Esophagus squamous epithelium (tissue), 5 donors: ENCODE measurements around the gene ZNF845. TPM values are rescaled to one million over a fixed set of nuclear protein-coding genes. Genes with fewer than 3 reads are reported as not detected.
"Not testable (repeated sequence)": the region's sequence is repeated elsewhere in the genome, so short reads cannot be mapped to it uniquely, and the experiment has no call there.

Experiments used
- DNase-seq: peaks from one replicate; lab custom pipeline; 2025; lab: John Stamatoyannopoulos, UW
- H3K27ac ChIP-seq, 4 donors: fragments of 200-600 bp; sonication (generic); one replicate each; pipeline ENCODE4 v1.5.1; 2016 to 2019; ENCODE audit warnings: mild to moderate bottlenecking in 1 of 4
- H3K27me3 ChIP-seq, 4 donors: fragments of 200-600 bp; sonication (generic); 1 replicate in 3 of 4; 2 replicates in 1 of 4; pipeline versions ENCODE4 v1.5.1 to v1.6.0; 2017 to 2021; ENCODE audit warnings: antibody characterized with exemption in 1 of 4
- H3K36me3 ChIP-seq, 3 donors: fragments of 200-600 bp; sonication (generic); one replicate each; pipeline ENCODE4 v1.5.1; 2016 to 2019
- H3K4me1 ChIP-seq, 3 donors: fragments of 200-600 bp; sonication (generic); one replicate each; pipeline ENCODE4 v1.5.1; 2017 to 2019
- H3K4me3 ChIP-seq, 4 donors: fragments of 200-600 bp; sonication (generic); 1 replicate in 3 of 4; 2 replicates in 1 of 4; pipeline ENCODE4 v1.5.1; 2016 to 2019; ENCODE audit warnings: mild to moderate bottlenecking in 2 of 4, moderate library complexity in 1 of 4
- H3K9me3 ChIP-seq, 3 donors: fragments of 200-600 bp; sonication (generic); one replicate each; pipeline ENCODE4 v1.5.1; 2016 to 2019
- CTCF ChIP-seq, 6 experiments: fragments of 450-650 bp in 4 of 6; fragments of 200-600 bp in 2 of 6; sonication (generic) in 2 of 6; IDR thresholded peaks; one replicate each; pipeline ENCODE4 v1.5.1; 2016 to 2019; ENCODE audit warnings: antibody characterized with exemption in 6 of 6, mild to moderate bottlenecking in 4 of 6, moderate library complexity in 4 of 6
- POLR2A ChIP-seq, 4 donors: fragments of 450-650 bp; IDR thresholded peaks; one replicate each; pipeline ENCODE4 v1.6.1; 2017; ENCODE audit warnings: antibody characterized with exemption in 4 of 4, mild to moderate bottlenecking in 4 of 4, moderate library complexity in 3 of 4
- WGBS, 2 donors: methylation state at CpG; one replicate each; pipeline ENCODE4 v1.1.5; 2018; 5-methylcytosine and 5-hydroxymethylcytosine counted together
- intact Hi-C: fragments of 100-400 bp; cut with DNase I; formaldehyde crosslinking; loops from one replicate; pipeline ENCODE4 v1.15.0; 2022
- total RNA-seq, 4 donors: library from RNA; depleted of rRNA; stranded (reverse); fragments of >200 nt; gene quantifications; one replicate each; pipeline ENCODE4 v1.1.0, GENCODE V29; 2016
- donor health status: DM: yes; HTN: yes; CAD: no.

ZNF845 gene
- 1 to 10 TPM; 2.3 to 7.1 (median 4.4) TPM for total RNA-seq

GRCh38 chr19:53333463-53334449, at the start of gene ZNF845:
Gene ZNF845, plus strand, starts transcription at chr19:53333749. Its CDS starts 7,559 bp downstream, at chr19:53341308.
- peak; percentile 71 for DNase-seq
- TF ChIP-seq CTCF (IDR thresholded peaks at IDR 0.05) (no peak), POLR2A (IDR thresholded peaks at IDR 0.05) (peak in 1 of 4 donors; percentile 64)
- H3K4me1 ChIP-seq: peaks cover 0 to 21% (median 4%) of the 10 kb centered on the region in 3 donors
- H3K27ac ChIP-seq: peak within 1 kb of the TSS; percentile 64 to 87 (median 80)
- peaks cover 0 to 23% (median 9%) of the 10 kb centered on the region in 3 donors for H3K9me3 ChIP-seq
- WGBS, 2 donors: 0% methylated on average over 28 to 36 of the region's 61 CpGs
- H3K36me3 ChIP-seq: peaks cover 0 to 20% (median 0%) of the 10 kb centered on the region in 3 donors
- no peaks in the 10 kb centered on the region for H3K27me3 ChIP-seq
- intact Hi-C loops: no loop called here
- H3K4me3 ChIP-seq: peak within 1 kb of the TSS; percentile 61 to 87 (median 71)

GRCh38 chr19:53285087-53285486, 48.5 kb upstream of the ZNF845 start:
- DNase-seq: no peak
- H3K27ac ChIP-seq: no peak overlapping the region
- H3K4me3 ChIP-seq: no peak overlapping the region
- intact Hi-C loops: no loop called here
- WGBS, 2 donors: 59 to 60% methylated on average over 4 of the region's 4 CpGs
- H3K4me1 ChIP-seq: no peaks in the 10 kb centered on the region
- no peaks in the 10 kb centered on the region for H3K36me3 ChIP-seq
- TF ChIP-seq CTCF (IDR thresholded peaks at IDR 0.05) (no peak), POLR2A (IDR thresholded peaks at IDR 0.05) (no peak)
- H3K27me3 ChIP-seq: no peaks in the 10 kb centered on the region
- peaks cover 0 to 15% (median 0%) of the 10 kb centered on the region in 3 donors for H3K9me3 ChIP-seq

- peaks cover 0 to 52% (median 22%) of the 10 kb centered on the region in 3 donors for H3K9me3 ChIP-seq
- no peak overlapping the region for H3K4me3 ChIP-seq
- intact Hi-C loops: no loop called here
- no peak for DNase-seq
- H3K27ac ChIP-seq: no peak overlapping the region
- TF ChIP-seq CTCF (IDR thresholded peaks at IDR 0.05) (no peak), POLR2A (IDR thresholded peaks at IDR 0.05) (no peak)
- H3K27me3 ChIP-seq: peaks cover 0 to 4% (median 0%) of the 10 kb centered on the region in 4 donors
- H3K4me1 ChIP-seq: no peaks in the 10 kb centered on the region
- 87 to 92% methylated on average over 25 to 30 of the region's 47 CpGs for WGBS, 2 donors
- no peaks in the 10 kb centered on the region for H3K36me3 ChIP-seq
Observed at GRCh38 chr19:53290758-53291549, 42.6 kb upstream of the ZNF845 start.

GRCh38 chr19:53294786-53295441, 38.6 kb upstream of the ZNF845 start:
- intact Hi-C loops: no loop called here
- H3K36me3 ChIP-seq: no peaks in the 10 kb centered on the region
- H3K4me1 ChIP-seq: no peaks in the 10 kb centered on the region
- 67 to 70% methylated on average over 7 of the region's 7 CpGs for WGBS, 2 donors
- peaks cover 0 to 49% (median 26%) of the 10 kb centered on the region in 3 donors for H3K9me3 ChIP-seq
- no peak for TF ChIP-seq CTCF (IDR thresholded peaks at IDR 0.05)
- TF ChIP-seq POLR2A (IDR thresholded peaks at IDR 0.05): no peak
- peaks cover 0 to 4% (median 0%) of the 10 kb centered on the region in 4 donors for H3K27me3 ChIP-seq
- H3K4me3 ChIP-seq: no peak overlapping the region
- DNase-seq: no peak
- H3K27ac ChIP-seq: no peak overlapping the region

GRCh38 chr19:53301341-53301740, 32.2 kb upstream of the ZNF845 start:
- H3K27ac ChIP-seq, H3K4me3 ChIP-seq, H3K9me3 ChIP-seq, DNase-seq, H3K27me3 ChIP-seq, intact Hi-C loops, H3K4me1 ChIP-seq, H3K36me3 ChIP-seq: not testable (repeated sequence)
- no CpG with 5 or more reads among the region's 8 CpGs for WGBS, 2 donors
